Astrocyte (in vitro differentiated cells and primary cell): Measurements from ENCODE around the gene GRIA1.

Source experiments
- CTCF ChIP-seq: IDR thresholded peaks from 2 replicates; pipeline ENCODE4 v1.5.1; 2011; ENCODE audit warnings: low read depth, mild to moderate bottlenecking, inconsistent platforms, low read length, moderate library complexity; ENCODE audit not compliant: insufficient read depth
- EZH2 ChIP-seq: IDR thresholded peaks from 2 replicates; pipeline ENCODE4 v1.6.1; 2012; ENCODE audit warnings: mild to moderate bottlenecking, low read length, inconsistent platforms; ENCODE audit not compliant: insufficient read depth

- TF ChIP-seq CTCF (no peak), EZH2 (no peak)
These were observed 279.6 kb downstream of the GRIA1 start for GRCh38 chr5:153770066-153770465.
